ENCODE measurements around the gene PADI1.

Gene PADI1

DNA sequence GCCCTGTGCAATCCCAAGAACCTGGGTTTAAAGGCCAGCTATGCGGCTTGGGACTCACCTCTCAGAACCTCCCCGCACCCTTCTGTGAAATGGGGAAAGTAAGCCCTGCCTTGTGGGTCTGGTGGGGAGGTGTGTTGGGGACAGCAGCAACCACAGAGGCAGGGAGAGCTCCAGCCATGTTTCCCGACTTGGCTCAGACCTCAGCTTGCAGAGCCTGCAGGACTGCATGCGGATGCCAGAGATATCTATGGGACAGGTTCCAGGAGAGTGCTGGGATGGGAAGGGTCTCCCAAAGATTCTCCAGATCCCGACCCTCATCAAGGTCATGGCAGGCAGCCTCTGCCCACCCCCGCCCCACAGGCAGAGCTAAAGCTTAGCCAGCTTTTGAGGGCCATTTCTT lies 20.2 kb downstream of the PADI1 start:
- CTCF ChIA-PET: interaction anchor here (1.0 kb wide), 1 partner anchor 41 kb away, joined by 4 read pairs; no protein-coding TSS in a partner anchor
- H3K27ac ChIP-seq (ENCODE audit: extremely low read depth, low read depth, low read length): no peak overlapping the region
- H3K4me1 ChIP-seq (ENCODE audit: control insufficient read depth, insufficient read depth, low read length): no peaks in the 10 kb centered on the region
- H3K4me3 ChIP-seq (ENCODE audit: low read depth, low read length): no peak overlapping the region
- H3K9me3 ChIP-seq (ENCODE audit: control insufficient read depth, insufficient read depth, low read depth, low read length): no peaks in the 10 kb centered on the region
- POLR2A ChIA-PET: no interaction called here
- no peaks in the 10 kb centered on the region for H3K36me3 ChIP-seq (ENCODE audit: control insufficient read depth in 2 of 2, insufficient read depth in 1 of 2, low read length in 2 of 2)
- TF ChIP-seq ZNF561 (tag by site-specific recombination; IDR thresholded peaks at IDR 0.05; ENCODE audit: borderline replicate concordance) (no peak), ZBTB17 (tag by site-specific recombination; IDR thresholded peaks at IDR 0.05) (peak; percentile 56; the same call in 1 of the 2 replicates)

GRCh38 chr1:17227358-17227915 lies 22.5 kb downstream of the PADI1 start:
- no peaks in the 10 kb centered on the region for H3K36me3 ChIP-seq (ENCODE audit: control insufficient read depth in 2 of 2, insufficient read depth in 1 of 2, low read length in 2 of 2)
- H3K9me3 ChIP-seq (ENCODE audit: control insufficient read depth, insufficient read depth, low read depth, low read length): no peaks in the 10 kb centered on the region
- CTCF ChIA-PET: no interaction called here
- peaks cover 1% of the 10 kb centered on the region for H3K4me1 ChIP-seq (ENCODE audit: control insufficient read depth, insufficient read depth, low read length)
- no peak overlapping the region for H3K27ac ChIP-seq (ENCODE audit: extremely low read depth, low read depth, low read length)
- POLR2A ChIA-PET: interaction anchor here (1.2 kb wide), 1 partner anchor 105 kb away, joined by 3 read pairs; no protein-coding TSS in a partner anchor
- H3K4me3 ChIP-seq (ENCODE audit: low read depth, low read length): no peak overlapping the region
- TF ChIP-seq PRDM10 (tag by site-specific recombination; IDR thresholded peaks at IDR 0.05) (0 out of 2 replicates have a peak, but pooled peaks have one; percentile 27), ZNF19 (tag by site-specific recombination; IDR thresholded peaks at IDR 0.05; ENCODE audit: low read depth) (0 out of 2 replicates have a peak, but pooled peaks have one; percentile 62), ZNF692 (tag by site-specific recombination; IDR thresholded peaks at IDR 0.05) (no peak), REST (tag by site-specific recombination; IDR thresholded peaks at IDR 0.05) (peak; percentile 79), ZNF473 (tag by site-specific recombination; IDR thresholded peaks at IDR 0.05) (no peak), ZNF292 (tag by site-specific recombination; IDR thresholded peaks at IDR 0.05; ENCODE audit: borderline replicate concordance, low read depth) (peak; percentile 97), ZNF571 (tag by site-specific recombination; IDR thresholded peaks at IDR 0.05) (no peak), ZNF366 (tag by site-specific recombination; conservative IDR thresholded peaks at IDR 0.05) (0 out of 2 replicates have a peak, but pooled peaks have one; percentile 14), ZNF704 (tag by site-specific recombination; IDR thresholded peaks at IDR 0.05) (0 out of 2 replicates have a peak, but pooled peaks have one; percentile 27), ZNF24 (tag by site-specific recombination; IDR thresholded peaks at IDR 0.05) (peak; percentile 51; the same call in 1 of the 2 replicates), ZFP37 (tag by site-specific recombination; IDR thresholded peaks at IDR 0.05) (no peak), HOXD13 (CRISPR knock-in tag; IDR thresholded peaks at IDR 0.05; ENCODE audit: borderline replicate concordance) (no peak), ZNF184 (tag by site-specific recombination; IDR thresholded peaks at IDR 0.05) (no peak), KLF7 (tag by site-specific recombination; IDR thresholded peaks at IDR 0.05; ENCODE audit: borderline replicate concordance) (peak; percentile 33; the same call in 1 of the 2 replicates), ZBTB8A (tag by site-specific recombination; IDR thresholded peaks at IDR 0.05) (peak; percentile 84), OVOL3 (tag by site-specific recombination; IDR thresholded peaks at IDR 0.05) (peak; percentile 21; the same call in 1 of the 2 replicates)
- TF ChIP-seq, protein P1, sequence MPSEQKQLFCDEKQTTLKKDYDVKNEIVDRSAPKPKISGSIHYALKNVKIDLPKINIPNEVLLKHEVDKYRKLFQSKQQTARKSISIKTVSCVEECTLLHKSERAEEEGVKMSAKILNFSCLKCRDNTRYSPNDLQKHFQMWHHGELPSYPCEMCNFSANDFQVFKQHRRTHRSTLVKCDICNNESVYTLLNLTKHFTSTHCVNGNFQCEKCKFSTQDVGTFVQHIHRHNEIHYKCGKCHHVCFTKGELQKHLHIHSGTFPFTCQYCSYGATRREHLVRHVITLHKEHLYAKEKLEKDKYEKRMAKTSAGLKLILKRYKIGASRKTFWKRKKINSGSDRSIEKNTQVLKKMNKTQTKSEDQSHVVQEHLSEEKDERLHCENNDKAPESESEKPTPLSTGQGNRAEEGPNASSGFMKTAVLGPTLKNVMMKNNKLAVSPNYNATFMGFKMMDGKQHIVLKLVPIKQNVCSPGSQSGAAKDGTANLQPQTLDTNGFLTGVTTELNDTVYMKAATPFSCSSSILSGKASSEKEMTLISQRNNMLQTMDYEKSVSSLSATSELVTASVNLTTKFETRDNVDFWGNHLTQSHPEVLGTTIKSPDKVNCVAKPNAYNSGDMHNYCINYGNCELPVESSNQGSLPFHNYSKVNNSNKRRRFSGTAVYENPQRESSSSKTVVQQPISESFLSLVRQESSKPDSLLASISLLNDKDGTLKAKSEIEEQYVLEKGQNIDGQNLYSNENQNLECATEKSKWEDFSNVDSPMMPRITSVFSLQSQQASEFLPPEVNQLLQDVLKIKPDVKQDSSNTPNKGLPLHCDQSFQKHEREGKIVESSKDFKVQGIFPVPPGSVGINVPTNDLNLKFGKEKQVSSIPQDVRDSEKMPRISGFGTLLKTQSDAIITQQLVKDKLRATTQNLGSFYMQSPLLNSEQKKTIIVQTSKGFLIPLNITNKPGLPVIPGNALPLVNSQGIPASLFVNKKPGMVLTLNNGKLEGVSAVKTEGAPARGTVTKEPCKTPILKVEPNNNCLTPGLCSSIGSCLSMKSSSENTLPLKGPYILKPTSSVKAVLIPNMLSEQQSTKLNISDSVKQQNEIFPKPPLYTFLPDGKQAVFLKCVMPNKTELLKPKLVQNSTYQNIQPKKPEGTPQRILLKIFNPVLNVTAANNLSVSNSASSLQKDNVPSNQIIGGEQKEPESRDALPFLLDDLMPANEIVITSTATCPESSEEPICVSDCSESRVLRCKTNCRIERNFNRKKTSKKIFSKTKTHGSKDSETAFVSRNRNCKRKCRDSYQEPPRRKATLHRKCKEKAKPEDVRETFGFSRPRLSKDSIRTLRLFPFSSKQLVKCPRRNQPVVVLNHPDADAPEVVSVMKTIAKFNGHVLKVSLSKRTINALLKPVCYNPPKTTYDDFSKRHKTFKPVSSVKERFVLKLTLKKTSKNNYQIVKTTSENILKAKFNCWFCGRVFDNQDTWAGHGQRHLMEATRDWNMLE (tag by site-specific recombination; conservative IDR thresholded peaks at IDR 0.05; ENCODE audit: low read depth): peak; percentile 97

All from HEK293 (cell line).